ENCODE results near the gene DAB1. TPM values are rescaled to one million over a fixed set of nuclear protein-coding genes. Genes with fewer than 3 reads are reported as not detected.

Gene DAB1
- total RNA-seq, 1 donor from 2014 or later: 1.6 TPM

- Histone ChIP-seq H3K36me3 (ENCODE audit: insufficient read depth, low read length) (no peaks in the 10 kb centered on the region), H3K4me2 (ENCODE audit: low read length) (peak overlapping the region; percentile 21), H3K9me3 (ENCODE audit: insufficient read depth, low read depth, low read length) (no peaks in the 10 kb centered on the region), H4K20me1 (ENCODE audit: insufficient read depth, low read length) (no peaks in the 10 kb centered on the region), H3K27me3 (ENCODE audit: insufficient read depth, low read length) (no peaks in the 10 kb centered on the region), H2AFZ (ENCODE audit: low read depth, low read length) (no peak overlapping the region), H3K4me3 (ENCODE audit: insufficient read depth, low read depth, low read length) (no peak overlapping the region), H3K4me1 (ENCODE audit: insufficient read depth, low read length) (peaks cover 12% of the 10 kb centered on the region), H3K9ac (ENCODE audit: low read length) (no peak overlapping the region), H3K79me2 (ENCODE audit: insufficient read depth, low read length) (no peaks in the 10 kb centered on the region), H3K27ac (ENCODE audit: low read depth, low read length) (no peak overlapping the region)
- peak; percentile 39 for DNase-seq (ENCODE audit: low read depth)
- TF ChIP-seq EZH2 (IDR thresholded peaks at IDR 0.05; ENCODE audit: insufficient read depth, low read length): no peak
- TF ChIP-seq, protein P1, sequence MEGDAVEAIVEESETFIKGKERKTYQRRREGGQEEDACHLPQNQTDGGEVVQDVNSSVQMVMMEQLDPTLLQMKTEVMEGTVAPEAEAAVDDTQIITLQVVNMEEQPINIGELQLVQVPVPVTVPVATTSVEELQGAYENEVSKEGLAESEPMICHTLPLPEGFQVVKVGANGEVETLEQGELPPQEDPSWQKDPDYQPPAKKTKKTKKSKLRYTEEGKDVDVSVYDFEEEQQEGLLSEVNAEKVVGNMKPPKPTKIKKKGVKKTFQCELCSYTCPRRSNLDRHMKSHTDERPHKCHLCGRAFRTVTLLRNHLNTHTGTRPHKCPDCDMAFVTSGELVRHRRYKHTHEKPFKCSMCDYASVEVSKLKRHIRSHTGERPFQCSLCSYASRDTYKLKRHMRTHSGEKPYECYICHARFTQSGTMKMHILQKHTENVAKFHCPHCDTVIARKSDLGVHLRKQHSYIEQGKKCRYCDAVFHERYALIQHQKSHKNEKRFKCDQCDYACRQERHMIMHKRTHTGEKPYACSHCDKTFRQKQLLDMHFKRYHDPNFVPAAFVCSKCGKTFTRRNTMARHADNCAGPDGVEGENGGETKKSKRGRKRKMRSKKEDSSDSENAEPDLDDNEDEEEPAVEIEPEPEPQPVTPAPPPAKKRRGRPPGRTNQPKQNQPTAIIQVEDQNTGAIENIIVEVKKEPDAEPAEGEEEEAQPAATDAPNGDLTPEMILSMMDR (IDR thresholded peaks at IDR 0.05; ENCODE audit: insufficient read depth, low read depth, low read length): no peak
- FAIRE-seq: no peak
- Mint-ChIP-seq H3K36me3 (ENCODE audit: low read depth, unreplicated experiment) (no peaks in the 10 kb centered on the region), H3K27me3 (ENCODE audit: low read depth, unreplicated experiment) (peaks cover 4% of the 10 kb centered on the region), H3K9me3 (ENCODE audit: unreplicated experiment) (no peaks in the 10 kb centered on the region), H3K4me1 (ENCODE audit: low read depth, unreplicated experiment) (peaks cover 10% of the 10 kb centered on the region), H3K4me3 (ENCODE audit: unreplicated experiment) (no peak overlapping the region), H3K27ac (ENCODE audit: unreplicated experiment) (no peak overlapping the region)
Observed at GRCh38 chr1:57132993-57133622, 290.8 kb downstream of the DAB1 start.

DNA sequence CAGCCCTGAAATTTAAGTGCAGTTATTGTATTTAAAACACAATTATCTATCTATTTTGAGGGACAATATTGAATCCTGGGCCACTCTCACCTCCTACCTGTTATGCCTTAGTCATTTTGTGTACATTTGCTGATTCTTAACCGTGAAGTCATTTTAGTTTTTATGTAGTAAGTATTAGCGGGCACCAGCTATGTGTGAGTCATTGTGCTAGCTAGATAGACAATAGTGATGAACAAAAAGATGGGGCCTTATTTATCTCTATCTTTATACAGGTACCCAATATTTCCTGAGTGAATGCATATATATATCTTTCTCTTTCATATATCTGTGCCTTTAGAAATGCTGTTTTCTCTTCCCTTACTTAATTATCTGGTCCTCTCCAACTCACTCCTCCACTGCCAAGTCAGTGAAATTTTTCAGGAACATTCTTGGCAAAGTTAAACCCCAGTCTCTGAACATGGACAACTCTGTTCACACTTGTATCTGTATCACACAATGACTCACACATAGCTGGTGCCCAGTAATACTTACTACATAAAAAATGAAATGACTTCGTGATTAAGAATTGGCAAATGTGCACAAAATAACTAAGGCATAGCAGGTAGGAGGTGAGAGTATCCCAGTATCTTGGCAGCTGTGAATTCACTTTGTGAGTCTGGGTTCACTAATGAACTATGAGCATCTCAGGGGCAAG lies 292.0 kb downstream of the DAB1 start:
- H3K4me3 Mint-ChIP-seq (ENCODE audit: unreplicated experiment): no peak overlapping the region
- H3K4me1 Mint-ChIP-seq (ENCODE audit: low read depth, unreplicated experiment): peaks cover 10% of the 10 kb centered on the region
- H3K9me3 ChIP-seq (ENCODE audit: insufficient read depth, low read depth, low read length): no peaks in the 10 kb centered on the region
- H3K36me3 Mint-ChIP-seq (ENCODE audit: low read depth, unreplicated experiment): no peaks in the 10 kb centered on the region
- no peak overlapping the region for H3K4me3 ChIP-seq (ENCODE audit: insufficient read depth, low read depth, low read length)
- no peaks in the 10 kb centered on the region for H4K20me1 ChIP-seq (ENCODE audit: insufficient read depth, low read length)
- FAIRE-seq (peak; percentile 41), DNase-seq (ENCODE audit: low read depth) (peak; percentile 77)
- no peaks in the 10 kb centered on the region for H3K27me3 Mint-ChIP-seq (ENCODE audit: low read depth, unreplicated experiment)
- H3K27me3 ChIP-seq (ENCODE audit: insufficient read depth, low read length): no peaks in the 10 kb centered on the region
- no peaks in the 10 kb centered on the region for H3K79me2 ChIP-seq (ENCODE audit: insufficient read depth, low read length)
- no peak overlapping the region for H3K27ac Mint-ChIP-seq (ENCODE audit: unreplicated experiment)
- H3K4me1 ChIP-seq (ENCODE audit: insufficient read depth, low read length): peaks cover 12% of the 10 kb centered on the region
- no peak for TF ChIP-seq EZH2 (IDR thresholded peaks at IDR 0.05; ENCODE audit: insufficient read depth, low read length)
- TF ChIP-seq, protein P1 (IDR thresholded peaks at IDR 0.05; ENCODE audit: insufficient read depth, low read depth, low read length): no peak
- no peak overlapping the region for H2AFZ ChIP-seq (ENCODE audit: low read depth, low read length)
- no peaks in the 10 kb centered on the region for H3K36me3 ChIP-seq (ENCODE audit: insufficient read depth, low read length)
- H3K27ac ChIP-seq (ENCODE audit: low read depth, low read length): peak overlapping the region; percentile 11
- no peaks in the 10 kb centered on the region for H3K9me3 Mint-ChIP-seq (ENCODE audit: unreplicated experiment)
- H3K9ac ChIP-seq (ENCODE audit: low read length): no peak overlapping the region
- H3K4me2 ChIP-seq (ENCODE audit: low read length): peak overlapping the region; percentile 7

GRCh38 chr1:57131257-57131656 lies 292.6 kb downstream of the DAB1 start:
- FAIRE-seq (no peak), DNase-seq (ENCODE audit: low read depth) (no peak)
- Histone ChIP-seq H3K4me2 (ENCODE audit: low read length) (no peak overlapping the region), H3K27ac (ENCODE audit: low read depth, low read length) (no peak overlapping the region), H3K27me3 (ENCODE audit: insufficient read depth, low read length) (no peaks in the 10 kb centered on the region), H2AFZ (ENCODE audit: low read depth, low read length) (no peak overlapping the region), H3K79me2 (ENCODE audit: insufficient read depth, low read length) (no peaks in the 10 kb centered on the region), H4K20me1 (ENCODE audit: insufficient read depth, low read length) (no peaks in the 10 kb centered on the region), H3K9ac (ENCODE audit: low read length) (no peak overlapping the region), H3K9me3 (ENCODE audit: insufficient read depth, low read depth, low read length) (no peaks in the 10 kb centered on the region), H3K4me1 (ENCODE audit: insufficient read depth, low read length) (peaks cover 12% of the 10 kb centered on the region), H3K4me3 (ENCODE audit: insufficient read depth, low read depth, low read length) (no peak overlapping the region), H3K36me3 (ENCODE audit: insufficient read depth, low read length) (no peaks in the 10 kb centered on the region)
- Mint-ChIP-seq H3K4me3 (ENCODE audit: unreplicated experiment) (no peak overlapping the region), H3K27ac (ENCODE audit: unreplicated experiment) (peak overlapping the region; percentile 9), H3K27me3 (ENCODE audit: low read depth, unreplicated experiment) (no peaks in the 10 kb centered on the region), H3K4me1 (ENCODE audit: low read depth, unreplicated experiment) (peaks cover 10% of the 10 kb centered on the region), H3K9me3 (ENCODE audit: unreplicated experiment) (no peaks in the 10 kb centered on the region), H3K36me3 (ENCODE audit: low read depth, unreplicated experiment) (no peaks in the 10 kb centered on the region)
- TF ChIP-seq, protein P1 (IDR thresholded peaks at IDR 0.05; ENCODE audit: insufficient read depth, low read depth, low read length): no peak
- TF ChIP-seq EZH2 (IDR thresholded peaks at IDR 0.05; ENCODE audit: insufficient read depth, low read length): no peak

Measured in astrocyte (in vitro differentiated cells and primary cell).